Activated T-helper 1 cell treated with anti-CD3 and anti-CD28 coated beads, Interleukin-12 subunit alpha, Interleukin-12 subunit beta, Interleukin-2, Interleukin-4 antibody, amounts not matched to agents 30 ng/mL and 10 ng/mL and 1 ng/mL, durations not matched to agents 14 hours and 24 hours and 36 hours (primary cell): ENCODE measurements around the gene BAHCC1. TPM values are rescaled to one million over a fixed set of nuclear protein-coding genes. Genes with fewer than 3 reads are reported as not detected.
A peak's percentile ranks its signal among the peaks of the same experiment; 100 is the strongest.

ENCODE experiments used
- DNase-seq: peaks from one replicate; pipeline ENCODE4 v3.0.0; 2021; ENCODE audit warnings: low spot score
- H3K27ac Mint-ChIP-seq: one replicate; pipeline ENCODE4 v1.8.0; 2021; ENCODE audit warnings: mild to moderate bottlenecking, mixed read lengths
- H3K27me3 Mint-ChIP-seq: one replicate; pipeline ENCODE4 v1.8.0; 2022; ENCODE audit warnings: mild to moderate bottlenecking, moderate library complexity, mixed read lengths; ENCODE audit not compliant: insufficient read depth
- H3K36me3 Mint-ChIP-seq: one replicate; pipeline ENCODE4 v1.8.0; 2021; ENCODE audit warnings: low read depth, mixed read lengths
- H3K4me1 Mint-ChIP-seq: one replicate; pipeline ENCODE4 v1.8.0; 2021; ENCODE audit warnings: low read depth, mixed read lengths
- H3K4me3 Mint-ChIP-seq: one replicate; pipeline ENCODE4 v1.8.0; 2021; ENCODE audit warnings: mild to moderate bottlenecking, moderate library complexity, mixed read lengths
- H3K9me3 Mint-ChIP-seq: one replicate; pipeline ENCODE4 v1.8.0; 2021; ENCODE audit warnings: mixed read lengths
- intact Hi-C: fragments of 100-400 bp; cut with micrococcal nuclease; formaldehyde crosslinking; loops from one replicate; pipeline ENCODE4 v1.15.1; 2024
- total RNA-seq: library from RNA; stranded (reverse); gene quantifications from 2 replicates; pipeline ENCODE4 v1.2.3, GENCODE V29; 2022

BAHCC1 gene
- total RNA-seq, 1 donor from 2014 or later: 0.08 TPM

DNA sequence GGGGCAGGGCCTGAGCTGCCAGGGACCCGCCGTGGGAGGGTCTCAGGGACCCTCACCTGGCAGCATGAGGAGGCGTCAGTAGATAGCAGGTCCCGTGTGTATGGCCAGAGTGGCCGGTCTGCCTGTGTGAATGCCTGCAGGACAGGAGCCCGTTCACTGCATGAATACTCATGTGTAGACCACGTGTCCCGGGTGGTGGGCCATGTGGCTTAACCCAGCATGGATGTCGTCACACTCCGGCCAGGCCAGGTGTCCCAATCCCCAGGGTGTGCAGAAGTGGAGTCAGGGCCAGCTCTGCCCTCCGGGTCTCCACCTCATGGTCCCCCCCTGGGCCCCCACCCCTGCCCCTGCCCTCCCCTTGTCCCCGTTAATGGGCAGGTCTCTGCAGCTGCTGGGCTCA, 53.7 kb downstream of the BAHCC1 start:
- Mint-ChIP-seq H3K36me3 (no peaks in the 10 kb centered on the region), H3K27ac (no peak overlapping the region), H3K4me1 (no peaks in the 10 kb centered on the region), H3K27me3 (no peaks in the 10 kb centered on the region), H3K9me3 (no peaks in the 10 kb centered on the region), H3K4me3 (no peak overlapping the region)
- no peak for DNase-seq
- intact Hi-C loops: no loop called here

DNA sequence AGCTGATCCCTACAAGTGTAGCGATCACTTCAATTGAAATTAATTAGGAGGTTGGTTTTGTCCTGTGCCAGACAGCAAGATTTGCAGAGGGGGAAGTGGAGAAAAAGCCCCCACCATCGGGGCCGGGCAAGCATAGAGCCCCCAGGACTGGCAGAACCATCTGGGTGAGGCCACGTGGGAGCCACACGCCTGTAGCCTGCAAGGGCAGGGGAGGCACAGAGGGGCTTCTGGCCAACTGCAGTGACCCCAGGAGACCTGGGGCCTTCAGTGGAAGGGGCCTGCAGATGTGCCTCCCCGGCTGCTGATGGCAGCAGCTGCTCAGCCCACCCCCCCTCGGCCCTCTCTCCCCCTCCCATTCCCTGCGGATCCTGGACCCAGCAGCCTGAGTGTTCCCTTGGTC, 54.1 kb downstream of the BAHCC1 start:
- Mint-ChIP-seq H3K27ac (no peak overlapping the region), H3K36me3 (no peaks in the 10 kb centered on the region), H3K27me3 (no peaks in the 10 kb centered on the region), H3K9me3 (no peaks in the 10 kb centered on the region), H3K4me3 (no peak overlapping the region), H3K4me1 (no peaks in the 10 kb centered on the region)
- intact Hi-C loops: no loop called here
- no peak for DNase-seq

GRCh38 chr17:81451823-81452222, 56.6 kb downstream of the BAHCC1 start:
- Mint-ChIP-seq H3K27ac (no peak overlapping the region), H3K4me3 (no peak overlapping the region), H3K4me1 (no peaks in the 10 kb centered on the region), H3K27me3 (peaks cover 2% of the 10 kb centered on the region), H3K36me3 (no peaks in the 10 kb centered on the region), H3K9me3 (no peaks in the 10 kb centered on the region)
- DNase-seq: no peak
- intact Hi-C loops: no loop called here

- Mint-ChIP-seq H3K36me3 (no peaks in the 10 kb centered on the region), H3K27ac (no peak overlapping the region), H3K9me3 (no peaks in the 10 kb centered on the region), H3K4me1 (no peaks in the 10 kb centered on the region), H3K27me3 (peaks cover 2% of the 10 kb centered on the region), H3K4me3 (no peak overlapping the region)
- intact Hi-C loops: no loop called here
- DNase-seq: no peak
Measured at GRCh38 chr17:81452551-81452950, 57.3 kb downstream of the BAHCC1 start.

DNA sequence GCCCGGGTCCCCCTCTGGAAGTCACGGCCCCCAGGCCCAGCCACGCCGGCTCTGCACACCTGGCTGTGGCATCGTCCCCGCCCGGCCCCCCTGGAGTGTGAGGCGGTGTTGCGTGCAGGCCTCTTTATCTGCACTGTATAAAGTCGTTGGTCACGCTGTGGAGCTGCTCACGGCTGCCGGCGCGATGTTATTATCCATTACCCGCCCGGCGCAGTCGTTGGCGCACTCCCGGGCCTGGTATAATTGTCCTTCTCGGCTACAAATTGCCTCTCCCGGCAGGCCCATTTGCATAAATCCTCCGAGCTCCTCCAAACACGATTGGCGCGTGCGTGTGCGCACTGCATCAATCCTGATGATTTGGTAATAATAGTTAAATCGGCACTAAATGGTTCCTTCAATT, 57.8 kb downstream of the BAHCC1 start:
- Mint-ChIP-seq H3K4me3 (no peak overlapping the region), H3K27me3 (peaks cover 2% of the 10 kb centered on the region), H3K27ac (no peak overlapping the region), H3K36me3 (no peaks in the 10 kb centered on the region), H3K4me1 (no peaks in the 10 kb centered on the region), H3K9me3 (no peaks in the 10 kb centered on the region)
- no peak for DNase-seq
- intact Hi-C loops: no loop called here

- no peaks in the 10 kb centered on the region for H3K4me1 Mint-ChIP-seq
- H3K36me3 Mint-ChIP-seq: no peaks in the 10 kb centered on the region
- intact Hi-C loops: no loop called here
- H3K4me3 Mint-ChIP-seq: no peak overlapping the region
- H3K27me3 Mint-ChIP-seq: peaks cover 2% of the 10 kb centered on the region
- H3K27ac Mint-ChIP-seq: no peak overlapping the region
- peak; percentile 7 for DNase-seq
- no peaks in the 10 kb centered on the region for H3K9me3 Mint-ChIP-seq
Measured at GRCh38 chr17:81453712-81454111, 58.5 kb downstream of the BAHCC1 start.

DNA sequence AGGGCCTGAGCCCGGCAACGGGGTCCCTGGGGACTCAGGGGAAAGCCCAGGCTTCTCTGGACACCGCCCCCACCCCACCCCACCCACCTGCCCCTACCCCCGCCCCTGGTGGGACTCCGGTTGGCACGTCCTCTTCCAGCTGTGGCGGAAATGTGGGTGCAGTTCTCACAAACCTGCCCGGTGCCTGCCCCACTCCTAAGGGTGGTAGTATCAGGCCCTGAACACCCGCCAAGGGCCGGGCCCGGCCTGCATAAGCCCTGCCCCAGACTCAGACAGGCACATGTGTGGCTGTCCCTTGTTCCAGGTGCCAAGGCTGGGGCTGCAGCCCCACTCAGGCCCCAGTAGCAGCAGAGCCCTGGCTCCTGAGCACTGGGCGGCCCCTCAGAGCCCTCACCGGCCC, 59.2 kb downstream of the BAHCC1 start:
- H3K9me3 Mint-ChIP-seq: no peaks in the 10 kb centered on the region
- no peaks in the 10 kb centered on the region for H3K36me3 Mint-ChIP-seq
- no peaks in the 10 kb centered on the region for H3K4me1 Mint-ChIP-seq
- no peak for DNase-seq
- peaks cover 2% of the 10 kb centered on the region for H3K27me3 Mint-ChIP-seq
- no peak overlapping the region for H3K4me3 Mint-ChIP-seq
- intact Hi-C loops: no loop called here
- no peak overlapping the region for H3K27ac Mint-ChIP-seq

DNA sequence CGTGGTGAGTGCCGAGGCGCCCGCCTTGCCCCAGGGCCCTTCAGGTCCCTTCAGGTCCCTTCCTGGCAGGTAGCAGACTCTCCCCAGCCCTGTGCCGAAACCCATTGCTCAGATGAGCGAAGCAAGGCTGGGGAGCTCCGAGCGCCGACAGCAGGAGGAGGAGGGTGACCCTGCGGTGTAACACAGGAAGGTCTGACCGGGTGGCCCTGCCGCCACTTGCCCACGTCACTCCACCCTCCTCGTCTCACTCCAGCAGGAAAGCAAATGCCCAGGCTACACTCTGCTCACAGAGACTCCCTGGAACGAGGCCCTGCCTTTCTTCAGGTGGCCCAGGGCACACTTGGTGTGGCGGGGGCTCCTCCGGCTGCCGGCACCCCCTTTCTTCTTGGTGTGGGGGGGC, 60.1 kb downstream of the BAHCC1 start:
- Mint-ChIP-seq H3K36me3 (no peaks in the 10 kb centered on the region), H3K27ac (no peak overlapping the region), H3K27me3 (peaks cover 2% of the 10 kb centered on the region), H3K9me3 (no peaks in the 10 kb centered on the region), H3K4me1 (no peaks in the 10 kb centered on the region), H3K4me3 (no peak overlapping the region)
- intact Hi-C loops: no loop called here
- no peak for DNase-seq

DNA sequence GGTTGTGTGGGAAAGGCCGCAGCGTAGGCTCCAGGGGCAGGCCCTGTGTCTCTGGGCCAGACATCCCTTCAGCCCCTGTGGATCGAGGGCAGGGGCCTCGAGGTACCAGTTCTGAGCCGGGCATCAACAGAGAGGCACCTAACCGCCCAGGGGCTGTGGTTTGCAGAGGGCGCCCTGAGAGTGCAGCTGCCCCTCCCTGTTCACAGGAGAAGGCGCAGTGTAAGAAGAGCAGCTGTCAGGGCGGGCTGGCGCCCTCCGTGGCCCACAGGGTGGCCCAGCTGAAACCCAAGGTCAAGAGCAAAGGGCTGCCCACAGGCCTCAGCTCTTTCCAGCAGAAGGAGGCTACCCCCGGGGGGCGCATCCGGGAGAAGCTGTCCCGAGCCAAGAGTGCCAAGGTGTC, 60.8 kb downstream of the BAHCC1 start:
- H3K27me3 Mint-ChIP-seq: peaks cover 2% of the 10 kb centered on the region
- H3K36me3 Mint-ChIP-seq: no peaks in the 10 kb centered on the region
- no peak overlapping the region for H3K4me3 Mint-ChIP-seq
- H3K27ac Mint-ChIP-seq: no peak overlapping the region
- intact Hi-C loops: no loop called here
- no peak for DNase-seq
- H3K9me3 Mint-ChIP-seq: no peaks in the 10 kb centered on the region
- no peaks in the 10 kb centered on the region for H3K4me1 Mint-ChIP-seq

- Mint-ChIP-seq H3K27me3 (peaks cover 2% of the 10 kb centered on the region), H3K27ac (no peak overlapping the region), H3K9me3 (no peaks in the 10 kb centered on the region), H3K4me3 (no peak overlapping the region), H3K36me3 (no peaks in the 10 kb centered on the region), H3K4me1 (no peaks in the 10 kb centered on the region)
- intact Hi-C loops: no loop called here
- no peak for DNase-seq
Measured at GRCh38 chr17:81456798-81457197, 61.5 kb downstream of the BAHCC1 start.

GRCh38 chr17:81457401-81457800, 62.1 kb downstream of the BAHCC1 start:
- Mint-ChIP-seq H3K27me3 (peaks cover 2% of the 10 kb centered on the region), H3K4me1 (no peaks in the 10 kb centered on the region), H3K36me3 (no peaks in the 10 kb centered on the region), H3K27ac (no peak overlapping the region), H3K4me3 (no peak overlapping the region), H3K9me3 (no peaks in the 10 kb centered on the region)
- no peak for DNase-seq
- intact Hi-C loops: no loop called here

DNA sequence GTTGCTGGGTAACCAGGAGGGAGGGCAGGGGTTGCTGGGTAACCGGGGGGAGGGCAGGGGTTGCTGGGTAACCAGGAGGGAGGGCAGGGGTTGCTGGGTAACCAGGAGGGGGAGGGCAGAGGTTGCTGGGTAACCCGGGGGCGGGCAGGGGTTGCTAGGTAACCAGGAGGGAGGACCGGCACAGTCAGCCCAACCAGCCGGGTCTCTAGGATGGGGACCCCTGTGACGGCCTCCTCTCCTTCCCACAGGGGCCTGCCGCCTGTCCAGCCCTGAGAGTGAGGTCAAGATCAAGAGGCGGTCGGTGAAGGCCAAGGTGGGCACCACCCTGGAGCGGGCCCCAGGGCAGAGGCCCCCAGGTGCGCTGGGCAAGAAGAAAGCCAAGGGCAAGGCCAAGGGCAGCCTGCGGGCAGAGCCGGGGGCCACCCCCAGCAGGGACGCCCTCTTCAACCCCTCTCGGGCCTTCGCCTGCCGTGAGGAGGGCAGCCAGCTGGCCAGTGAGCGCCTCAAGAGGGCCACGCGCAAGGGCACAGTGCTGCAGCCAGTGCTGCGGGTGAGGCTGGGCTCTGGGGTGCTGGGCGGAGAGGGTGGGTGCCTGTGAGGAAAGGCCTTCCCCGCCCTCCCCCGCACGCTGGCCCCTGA, 62.8 kb downstream of the BAHCC1 start:
- Mint-ChIP-seq H3K4me1 (no peaks in the 10 kb centered on the region), H3K4me3 (no peak overlapping the region), H3K36me3 (no peaks in the 10 kb centered on the region), H3K27ac (no peak overlapping the region), H3K27me3 (peaks cover 2% of the 10 kb centered on the region), H3K9me3 (no peaks in the 10 kb centered on the region)
- intact Hi-C loops: no loop called here
- DNase-seq: no peak

- no peak for DNase-seq
- Mint-ChIP-seq H3K4me1 (no peaks in the 10 kb centered on the region), H3K4me3 (no peak overlapping the region), H3K9me3 (no peaks in the 10 kb centered on the region), H3K36me3 (no peaks in the 10 kb centered on the region), H3K27ac (no peak overlapping the region), H3K27me3 (peaks cover 2% of the 10 kb centered on the region)
- intact Hi-C loops: no loop called here
Measured at GRCh38 chr17:81458628-81459027, 63.4 kb downstream of the BAHCC1 start.

DNA sequence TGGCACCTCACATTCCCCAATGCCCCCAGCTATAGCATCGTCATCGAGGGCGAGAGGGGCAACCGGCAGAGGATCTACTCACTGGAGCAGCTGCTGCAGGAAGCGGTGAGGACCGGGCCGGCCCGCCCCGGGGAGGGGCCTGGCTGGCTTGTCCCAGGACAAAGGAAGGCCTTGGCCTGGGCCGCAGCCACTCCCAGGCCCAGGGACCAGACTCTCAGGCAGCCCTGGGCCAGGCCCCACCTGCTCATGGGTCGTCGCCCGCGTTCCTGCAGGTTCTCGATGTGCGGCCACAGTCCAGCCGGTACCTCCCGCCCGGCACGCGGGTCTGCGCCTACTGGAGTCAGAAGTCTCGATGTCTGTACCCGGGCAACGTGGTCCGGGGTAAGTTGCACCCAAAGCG, 64.0 kb downstream of the BAHCC1 start:
- Mint-ChIP-seq H3K27me3 (peaks cover 2% of the 10 kb centered on the region), H3K9me3 (no peaks in the 10 kb centered on the region)

More for the DNA sequence above, 64.0 kb downstream of the BAHCC1 start:
- intact Hi-C loops: no loop called here
- no peak for DNase-seq
- no peak overlapping the region for H3K4me3 Mint-ChIP-seq
- no peaks in the 10 kb centered on the region for H3K4me1 Mint-ChIP-seq
- no peaks in the 10 kb centered on the region for H3K36me3 Mint-ChIP-seq
- H3K27ac Mint-ChIP-seq: no peak overlapping the region
